K562 (cell line): ENCODE measurements around the gene PIP4K2C. TPM values are rescaled to one million over a fixed set of nuclear protein-coding genes. Genes with fewer than 3 reads are reported as not detected.

Source experiments
- CHD7 ChIP-seq: fragments of 200-600 bp; sonication (generic); IDR thresholded peaks from one replicate; pipeline ENCODE4 v1.6.1; 2012; ENCODE audit warnings: mild to moderate bottlenecking, low read depth, low read length, inconsistent platforms
- DMBX1 ChIP-seq: fragments of 250-450 bp; sonication (Bioruptor Pico); IDR thresholded peaks from 2 replicates; pipeline ENCODE4 v1.8.0; 2022; ENCODE audit warnings: inconsistent platforms, mild to moderate bottlenecking, moderate library complexity, borderline replicate concordance
- GABPB1 ChIP-seq: sonication (generic); formaldehyde crosslinking; IDR thresholded peaks from 2 replicates; pipeline ENCODE4 v1.8.0; 2022; ENCODE audit warnings: mild to moderate bottlenecking, missing genetic modification reagents
- HDAC3 ChIP-seq: fragments of 450-650 bp; IDR thresholded peaks from 2 replicates; pipeline ENCODE4 v1.6.1; 2018; ENCODE audit warnings: borderline replicate concordance, mild to moderate bottlenecking, moderate library complexity; ENCODE audit not compliant: partially characterized antibody
- IRF2 ChIP-seq: sonication (generic); formaldehyde crosslinking; IDR thresholded peaks from 2 replicates; pipeline ENCODE4 v1.8.1; 2022; ENCODE audit warnings: mild to moderate bottlenecking, missing genetic modification reagents
- NCOA1 ChIP-seq: fragments of 450-650 bp; IDR thresholded peaks from 2 replicates; pipeline ENCODE4 v1.6.1; 2016; ENCODE audit warnings: low read depth
- NFIC ChIP-seq: fragments of 450-650 bp; IDR thresholded peaks from 2 replicates; pipeline ENCODE4 v1.6.1; 2017; ENCODE audit warnings: mild to moderate bottlenecking, inconsistent platforms
- STAG1 ChIP-seq: sonication (generic); formaldehyde crosslinking; IDR thresholded peaks from 2 replicates; pipeline ENCODE4 v1.5.0; 2020; ENCODE audit warnings: missing genetic modification reagents, borderline replicate concordance
- ZNF407 ChIP-seq: fragments of 450-650 bp; IDR thresholded peaks from 2 replicates; pipeline ENCODE4 v1.6.1; 2016; ENCODE audit warnings: low read depth
- ZNF785 ChIP-seq: fragments of 250-450 bp; sonication (Bioruptor Pico); IDR thresholded peaks from 2 replicates; pipeline ENCODE4 v1.4.0; 2020; ENCODE audit warnings: mild to moderate bottlenecking
- polyA plus RNA-seq, 8 experiments: library from polyadenylated mRNA; depleted of rRNA in 4 of 8; stranded (reverse) in 5 of 8; unstranded in 3 of 8; fragments of >200 nt; fragmentation: Nextera tagmentation in 2 of 8; fragmentation: Illumina TruSeq in 1 of 8; extraction: Ambion mirVana in 2 of 8; extraction: Trizol in 1 of 8; gene quantifications; 2 replicates each; pipeline versions ENCODE4 v1.2.1 to v1.2.3, GENCODE V29; 2011 to 2014; ENCODE audit warnings: inconsistent platforms in 1 of 8, missing spikeins in 1 of 8
- total RNA-seq, 7 experiments: library from RNA; depleted of rRNA in 6 of 7; stranded (reverse); fragments of >200 nt in 6 of 7; fragmentation: Illumina TruSeq in 2 of 7; extraction: Trizol in 2 of 7; gene quantifications; 2 replicates each; pipeline versions ENCODE4 v1.2.1 to v1.2.3, GENCODE V29; 2011 to 2021; ENCODE audit warnings: low replicate concordance in 1 of 7

PIP4K2C gene
- total and polyA plus RNA-seq, 9 of the 15 experiments (the other 6 are each of a cell fraction or from before 2014, with no cell fraction given) = 9.0 to 41.4 (median 18.3) TPM

- TF ChIP-seq ZNF407 (no peak), CHD7 (no peak), HDAC3 (peak; percentile 57), NCOA1 (peak; percentile 52; the same call in 1 of the 2 replicates), STAG1 (CRISPR knock-in tag) (no peak), ZNF785 (no peak), GABPB1 (no peak), NFIC (peak; percentile 94), DMBX1 (CRISPR knock-in tag) (peak; percentile 33; the same call in 1 of the 2 replicates), IRF2 (CRISPR knock-in tag) (no peak)
Observed at GRCh38 chr12:57552306-57552651, 38.7 kb upstream of the PIP4K2C start (continued).
